HL-60 (cell line): ENCODE measurements around the gene ATXN7.
A peak's percentile ranks its signal among the peaks of the same experiment; 100 is the strongest.

ENCODE experiments used
- DNase-seq, 2 experiments: peaks; one replicate each; pipeline ENCODE4 v3.0.0-alpha.2; 2010 to 2020; ENCODE audit warnings: low read depth in 1 of 2, low spot score in 1 of 2
- H3K27ac ChIP-seq: fragments of 250-450 bp; sonication (Bioruptor Pico); replicated peaks from 2 replicates; pipeline ENCODE4 v1.5.1; 2020; ENCODE audit warnings: mild to moderate bottlenecking, moderate library complexity
- H3K27me3 ChIP-seq: fragments of 250-450 bp; sonication (Bioruptor Pico); 2 replicates; pipeline ENCODE4 v1.5.1; 2021; ENCODE audit warnings: mild to moderate bottlenecking, moderate library complexity; ENCODE audit not compliant: insufficient read depth, poor library complexity, severe bottlenecking
- H3K4me3 ChIP-seq: replicated peaks from 2 replicates; pipeline ENCODE4 v1.5.1; 2011; ENCODE audit warnings: mild to moderate bottlenecking, control low read depth, low read length; ENCODE audit not compliant: insufficient read depth
- CTCF ChIP-seq: IDR thresholded peaks from one replicate; pipeline ENCODE4 v1.5.1; 2011; ENCODE audit warnings: low read length, control low read depth, inconsistent platforms; ENCODE audit not compliant: insufficient read depth
- GABPA ChIP-seq: IDR thresholded peaks from 2 replicates; pipeline ENCODE4 v1.6.1; 2012; ENCODE audit warnings: low read depth
- POLR2AphosphoS5 ChIP-seq: IDR thresholded peaks from 2 replicates; pipeline ENCODE4 v1.6.1; 2012; ENCODE audit warnings: low read depth
- REST ChIP-seq: IDR thresholded peaks from 2 replicates; pipeline ENCODE4 v1.6.1; 2012; ENCODE audit warnings: low read depth; ENCODE audit not compliant: insufficient replicate concordance
- SPI1 ChIP-seq: IDR thresholded peaks from 2 replicates; pipeline ENCODE4 v1.6.1; 2012; ENCODE audit warnings: low read depth, mild to moderate bottlenecking, borderline replicate concordance

ATXN7 gene

DNA sequence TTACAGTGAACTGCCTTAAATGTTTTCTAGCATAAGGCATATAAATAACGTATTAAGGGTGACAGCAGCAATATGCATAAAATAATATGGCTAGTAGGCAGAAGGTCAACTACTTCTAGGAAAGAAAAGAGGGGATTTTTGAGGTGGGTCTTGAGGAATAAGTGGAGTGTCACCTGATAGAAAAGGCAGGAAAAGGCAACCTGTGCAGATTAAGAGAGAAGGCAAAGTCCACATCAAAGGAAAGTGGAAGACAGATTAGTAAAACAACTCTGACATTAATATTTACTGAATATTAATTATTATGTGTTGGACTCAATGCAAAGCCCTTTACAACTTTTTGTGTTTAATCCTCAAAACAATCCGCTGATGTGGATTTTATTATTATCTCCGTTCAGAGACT is 2.9 kb upstream of the ATXN7 start:
- no peak overlapping the region for H3K27ac ChIP-seq
- DNase-seq, result no peak
- H3K27me3 ChIP-seq, result no peaks in the 10 kb centered on the region
- TF ChIP-seq CTCF (no peak), GABPA (no peak), POLR2AphosphoS5 (no peak), REST (no peak), SPI1 (no peak)
- no peak overlapping the region for H3K4me3 ChIP-seq

- H3K27me3 ChIP-seq, result no peaks in the 10 kb centered on the region
- H3K4me3 ChIP-seq, result no peak overlapping the region
- TF ChIP-seq CTCF (no peak), REST (no peak), SPI1 (no peak), GABPA (no peak)
- H3K27ac ChIP-seq, result no peak overlapping the region
- DNase-seq, result no peak
Observed at GRCh38 chr3:63861306-63861705, 2.4 kb upstream of the ATXN7 start.

- no peak for TF ChIP-seq POLR2AphosphoS5
- no peak for TF ChIP-seq CTCF
- TF ChIP-seq SPI1, result no peak
- TF ChIP-seq GABPA, result no peak
- no peak for TF ChIP-seq REST
- DNase-seq, result no peak
- H3K4me3 ChIP-seq, result peak overlapping the region; percentile 80
- no peaks in the 10 kb centered on the region for H3K27me3 ChIP-seq
- H3K27ac ChIP-seq, result peak overlapping the region; percentile 100
Observed at GRCh38 chr3:63862804-63863149, 890 bp upstream of the ATXN7 start.
